Mesendoderm (in vitro differentiated cells): ENCODE results near the gene GLCE.

Experiments
- DNase-seq: peaks from one replicate; pipeline ENCODE4 v3.0.0; 2013
- H2AK5ac ChIP-seq: 2 replicates; pipeline ENCODE4 v1.6.1; 2013; ENCODE audit warnings: low read length, inconsistent platforms
- H2BK120ac ChIP-seq: 2 replicates; pipeline ENCODE4 v1.6.1; 2013; ENCODE audit warnings: low read depth, mild to moderate bottlenecking, low read length, moderate library complexity, mixed read lengths
- H2BK15ac ChIP-seq: replicated peaks from 2 replicates; pipeline ENCODE4 v1.6.1; 2013; ENCODE audit warnings: low read depth, mild to moderate bottlenecking, moderate library complexity
- H2BK5ac ChIP-seq: 2 replicates; pipeline ENCODE4 v1.6.1; 2013; ENCODE audit warnings: low read length, inconsistent platforms
- H3K18ac ChIP-seq: 2 replicates; pipeline ENCODE4 v1.6.1; 2013; ENCODE audit warnings: mild to moderate bottlenecking, low read length, mixed read lengths
- H3K23ac ChIP-seq: one replicate; pipeline ENCODE4 v1.6.1; 2013; ENCODE audit warnings: low read length
- H3K27ac ChIP-seq: 2 replicates; pipeline ENCODE4 v1.5.1; 2013; ENCODE audit warnings: low read depth, mild to moderate bottlenecking, inconsistent platforms, low read length, moderate library complexity
- H3K27me3 ChIP-seq: 2 replicates; pipeline ENCODE4 v1.6.1; 2013; ENCODE audit warnings: low read length, control low read depth, mild to moderate bottlenecking, inconsistent platforms; ENCODE audit not compliant: insufficient read depth, poor library complexity
- H3K36me3 ChIP-seq: 2 replicates; pipeline ENCODE4 v1.6.1; 2013; ENCODE audit warnings: low read length, inconsistent platforms; ENCODE audit not compliant: control insufficient read depth, insufficient read depth
- H3K4ac ChIP-seq: one replicate; pipeline ENCODE4 v1.6.1; 2013; ENCODE audit warnings: low read depth, mild to moderate bottlenecking, low read length, moderate library complexity
- H3K4me1 ChIP-seq: 2 replicates; pipeline ENCODE4 v1.6.1; 2013; ENCODE audit warnings: low read depth, low read length, inconsistent platforms; ENCODE audit not compliant: control insufficient read depth
- H3K4me2 ChIP-seq: 2 replicates; pipeline ENCODE4 v1.6.1; 2013; ENCODE audit warnings: low read length
- H3K4me3 ChIP-seq: 2 replicates; pipeline ENCODE4 v1.5.1; 2013; ENCODE audit warnings: mild to moderate bottlenecking, low read length
- H3K56ac ChIP-seq: one replicate; pipeline ENCODE4 v1.6.1; 2013; ENCODE audit warnings: low read length
- H3K79me1 ChIP-seq: 2 replicates; pipeline ENCODE4 v1.6.1; 2013; ENCODE audit warnings: low read length, inconsistent platforms
- H3K79me2 ChIP-seq: 2 replicates; pipeline ENCODE4 v1.6.1; 2013; ENCODE audit warnings: mild to moderate bottlenecking, low read length; ENCODE audit not compliant: control insufficient read depth, insufficient read depth
- H3K9ac ChIP-seq: 2 replicates; pipeline ENCODE4 v1.6.1; 2013; ENCODE audit warnings: low read length, inconsistent platforms
- H4K5ac ChIP-seq: one replicate; pipeline ENCODE4 v1.6.1; 2013; ENCODE audit warnings: low read length
- H4K8ac ChIP-seq: one replicate; pipeline ENCODE4 v1.6.1; 2013; ENCODE audit warnings: low read depth, mild to moderate bottlenecking, control low read depth, low read length, moderate library complexity
- WGBS: extraction: QIAGEN DNeasy Blood & Tissue Kit; methylation state at CpG from one replicate; pipeline ENCODE4 v1.1.7; 2013; ENCODE audit warnings: low lambda C conversion rate, missing lambda C conversion rate; ENCODE audit not compliant: insufficient coverage; ENCODE audit errors: extremely low coverage; 5-methylcytosine and 5-hydroxymethylcytosine counted together

GLCE gene

DNA sequence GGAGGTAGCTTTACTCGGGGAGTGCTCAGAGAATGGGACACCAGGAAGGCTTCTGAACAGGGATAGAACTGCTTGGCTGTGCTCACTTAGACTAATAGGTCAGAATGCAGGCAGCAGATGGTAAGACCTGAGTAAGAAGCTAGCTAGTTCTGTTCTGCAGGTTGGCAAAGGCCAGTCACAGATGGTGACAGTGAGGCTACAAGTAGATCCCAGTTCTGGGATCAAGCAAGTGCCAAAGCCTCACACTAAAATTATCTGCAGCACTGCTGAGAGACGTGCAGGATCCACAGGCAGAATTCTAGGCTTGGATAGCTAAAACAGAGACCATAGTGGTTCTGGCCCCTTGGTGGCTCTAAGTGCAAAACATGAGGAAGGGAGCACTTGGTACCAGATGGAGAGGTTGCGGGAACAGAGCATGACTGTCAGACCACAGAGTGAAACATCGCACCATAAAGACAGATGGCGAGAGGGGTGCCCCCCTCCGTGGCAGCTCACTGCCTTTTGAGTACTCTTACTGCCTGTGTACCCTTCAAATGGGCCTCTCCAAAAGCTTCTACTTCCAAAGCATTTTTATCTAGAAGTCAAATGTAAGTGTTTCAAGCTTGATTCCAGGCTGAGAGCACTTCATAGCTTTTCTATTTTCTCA is 3.6 kb upstream of the GLCE start:
- Histone ChIP-seq H3K9ac (no peak overlapping the region), H2BK15ac (no peak overlapping the region), H3K4me2 (no peak overlapping the region), H3K23ac (no peak overlapping the region), H2AK5ac (no peak overlapping the region), H3K4ac (no peak overlapping the region), H2BK5ac (no peak overlapping the region), H3K56ac (no peak overlapping the region), H3K79me2 (no peaks in the 10 kb centered on the region), H3K18ac (no peak overlapping the region), H3K4me3 (no peak overlapping the region), H3K36me3 (no peaks in the 10 kb centered on the region), H4K5ac (no peak overlapping the region), H3K27me3 (no peaks in the 10 kb centered on the region), H3K79me1 (no peaks in the 10 kb centered on the region), H2BK120ac (no peak overlapping the region), H4K8ac (no peak overlapping the region), H3K4me1 (peaks cover 4% of the 10 kb centered on the region), H3K27ac (no peak overlapping the region)
- WGBS: no CpG with 5 or more reads among the region's 6 CpGs
- DNase-seq: no peak

DNA sequence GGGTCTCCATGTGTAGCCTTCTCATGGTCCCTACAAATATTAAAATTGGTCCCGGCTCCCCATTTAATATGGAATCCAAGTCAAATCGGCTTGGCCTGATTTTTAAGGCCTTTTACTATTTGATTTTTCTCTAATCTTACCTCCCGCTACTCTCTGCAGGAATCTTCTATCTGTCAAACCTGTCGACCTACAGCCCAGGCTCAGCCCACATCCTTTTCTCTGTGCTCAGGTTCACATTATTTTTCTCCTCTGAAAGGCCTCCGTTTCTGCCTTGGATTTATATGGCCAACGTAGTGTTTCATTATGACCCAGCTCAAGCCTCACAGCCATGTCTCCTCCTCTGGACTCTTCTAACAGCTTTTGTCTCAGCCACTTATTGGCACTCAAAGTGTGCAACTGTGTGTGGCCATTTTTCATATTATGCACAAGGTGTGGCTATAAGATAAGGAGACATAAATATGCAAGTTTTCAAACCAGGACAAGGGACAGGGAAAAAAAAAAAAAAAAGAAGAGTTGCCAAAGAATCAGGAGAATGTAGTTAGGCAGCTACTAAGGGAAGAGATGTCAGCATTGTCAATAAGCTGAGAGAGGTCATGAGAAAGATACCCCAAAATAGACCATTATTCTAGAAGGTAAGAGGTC is 2.1 kb upstream of the GLCE start:
- H2BK15ac ChIP-seq: no peak overlapping the region
- no peak overlapping the region for H3K4me3 ChIP-seq
- no peak overlapping the region for H2BK5ac ChIP-seq
- H3K18ac ChIP-seq: no peak overlapping the region
- H2BK120ac ChIP-seq: no peak overlapping the region
- no peak overlapping the region for H3K23ac ChIP-seq
- no peaks in the 10 kb centered on the region for H3K79me2 ChIP-seq
- H3K79me1 ChIP-seq: no peaks in the 10 kb centered on the region
- no peaks in the 10 kb centered on the region for H3K36me3 ChIP-seq
- no peak for DNase-seq
- H3K56ac ChIP-seq: peak overlapping the region; percentile 17
- no peak overlapping the region for H3K4me2 ChIP-seq
- no peak overlapping the region for H4K8ac ChIP-seq
- no peaks in the 10 kb centered on the region for H3K27me3 ChIP-seq
- H4K5ac ChIP-seq: no peak overlapping the region
- peaks cover 4% of the 10 kb centered on the region for H3K4me1 ChIP-seq
- no peak overlapping the region for H3K9ac ChIP-seq
- no CpG with 5 or more reads among the region's 6 CpGs for WGBS
- H3K27ac ChIP-seq: no peak overlapping the region
- no peak overlapping the region for H2AK5ac ChIP-seq
- H3K4ac ChIP-seq: no peak overlapping the region

GRCh38 chr15:69158843-69159240 is 1.6 kb upstream of the GLCE start:
- Histone ChIP-seq H4K5ac (no peak overlapping the region), H3K79me1 (no peaks in the 10 kb centered on the region), H2BK5ac (no peak overlapping the region), H3K4me2 (no peak overlapping the region), H3K4me3 (no peak overlapping the region), H3K23ac (no peak overlapping the region), H2BK120ac (no peak overlapping the region), H3K56ac (no peak overlapping the region), H4K8ac (no peak overlapping the region), H3K9ac (no peak overlapping the region), H3K4me1 (peaks cover 4% of the 10 kb centered on the region), H3K27me3 (no peaks in the 10 kb centered on the region), H3K18ac (no peak overlapping the region), H3K4ac (no peak overlapping the region), H3K36me3 (no peaks in the 10 kb centered on the region), H2AK5ac (no peak overlapping the region), H3K79me2 (no peaks in the 10 kb centered on the region), H2BK15ac (no peak overlapping the region), H3K27ac (no peak overlapping the region)
- no peak for DNase-seq
- WGBS: no CpG with 5 or more reads among the region's 6 CpGs

GRCh38 chr15:69159805-69160140 is 662 bp upstream of the GLCE start:
- no peak overlapping the region for H3K4ac ChIP-seq
- no peak overlapping the region for H2AK5ac ChIP-seq
- H3K27me3 ChIP-seq: no peaks in the 10 kb centered on the region
- no peak overlapping the region for H2BK5ac ChIP-seq
- H3K4me2 ChIP-seq: peak overlapping the region; percentile 79
- peaks cover under 1% of the 10 kb centered on the region for H3K4me1 ChIP-seq
- H3K9ac ChIP-seq: peak overlapping the region; percentile 80
- no peak for DNase-seq
- H3K79me1 ChIP-seq: no peaks in the 10 kb centered on the region
- H3K27ac ChIP-seq: no peak overlapping the region
- H3K56ac ChIP-seq: peak overlapping the region; percentile 91
- H3K23ac ChIP-seq: no peak overlapping the region
- H2BK120ac ChIP-seq: no peak overlapping the region
- H4K8ac ChIP-seq: no peak overlapping the region
- no peak overlapping the region for H4K5ac ChIP-seq
- peak overlapping the region; percentile 43 for H3K18ac ChIP-seq
- no peak overlapping the region for H2BK15ac ChIP-seq
- H3K79me2 ChIP-seq: no peaks in the 10 kb centered on the region
- H3K4me3 ChIP-seq: peak overlapping the region; percentile 68
- no peaks in the 10 kb centered on the region for H3K36me3 ChIP-seq
- WGBS: no CpG with 5 or more reads among the region's 7 CpGs

GRCh38 chr15:69161079-69161877 is 843 bp downstream of the GLCE start:
- Histone ChIP-seq H2BK5ac (no peak overlapping the region), H3K4me1 (no peaks in the 10 kb centered on the region), H3K4me3 (peak overlapping the region; percentile 94), H3K4me2 (peak overlapping the region; percentile 84), H3K27ac (no peak overlapping the region), H3K56ac (peak overlapping the region; percentile 96), H3K9ac (peak overlapping the region; percentile 96), H3K79me2 (no peaks in the 10 kb centered on the region), H2AK5ac (no peak overlapping the region), H4K5ac (no peak overlapping the region), H3K23ac (peak overlapping the region; percentile 52), H2BK15ac (no peak overlapping the region), H3K27me3 (no peaks in the 10 kb centered on the region), H2BK120ac (no peak overlapping the region), H3K36me3 (no peaks in the 10 kb centered on the region), H3K18ac (peak overlapping the region; percentile 65), H4K8ac (no peak overlapping the region), H3K4ac (no peak overlapping the region), H3K79me1 (no peaks in the 10 kb centered on the region)
- peak; percentile 39 for DNase-seq
- WGBS: no CpG with 5 or more reads among the region's 51 CpGs
